Prostate gland (tissue), 2 donors: Measurements from ENCODE around the gene RBM19.

Experiments
- CTCF ChIP-seq, 4 experiments: fragments of 200-600 bp in 2 of 4; fragments of 450-650 bp in 2 of 4; sonication (generic) in 2 of 4; IDR thresholded peaks; 1 replicate in 3 of 4; 2 replicates in 1 of 4; pipeline ENCODE4 v1.5.1; 2016 to 2019; ENCODE audit warnings: antibody characterized with exemption in 4 of 4, mild to moderate bottlenecking in 2 of 4, moderate library complexity in 2 of 4
- POLR2A ChIP-seq: fragments of 450-650 bp; IDR thresholded peaks from one replicate; pipeline ENCODE4 v1.6.1; 2016; ENCODE audit warnings: antibody characterized with exemption, mild to moderate bottlenecking
- POLR2AphosphoS5 ChIP-seq: sonication (generic); formaldehyde crosslinking; IDR thresholded peaks from one replicate; pipeline ENCODE4 v1.6.1; 2017; ENCODE audit warnings: antibody characterized with exemption

- TF ChIP-seq CTCF (IDR thresholded peaks at IDR 0.05): no peak
- no peak for TF ChIP-seq POLR2AphosphoS5
- TF ChIP-seq POLR2A: no peak
Observed at GRCh38 chr12:113777751-113778150, 188.4 kb downstream of the RBM19 start.
